Skeletal muscle cell (primary cell): ENCODE data around the gene TMC5.

Experiments
- DNase-seq: peaks from one replicate; pipeline ENCODE4 v3.0.0-alpha.2; 2010; ENCODE audit warnings: low read depth
- H3K4me3 ChIP-seq: 2 replicates; pipeline ENCODE4 v1.5.1; 2011; ENCODE audit warnings: low read depth, mild to moderate bottlenecking, control low read depth, low read length, moderate library complexity

Gene TMC5

DNA sequence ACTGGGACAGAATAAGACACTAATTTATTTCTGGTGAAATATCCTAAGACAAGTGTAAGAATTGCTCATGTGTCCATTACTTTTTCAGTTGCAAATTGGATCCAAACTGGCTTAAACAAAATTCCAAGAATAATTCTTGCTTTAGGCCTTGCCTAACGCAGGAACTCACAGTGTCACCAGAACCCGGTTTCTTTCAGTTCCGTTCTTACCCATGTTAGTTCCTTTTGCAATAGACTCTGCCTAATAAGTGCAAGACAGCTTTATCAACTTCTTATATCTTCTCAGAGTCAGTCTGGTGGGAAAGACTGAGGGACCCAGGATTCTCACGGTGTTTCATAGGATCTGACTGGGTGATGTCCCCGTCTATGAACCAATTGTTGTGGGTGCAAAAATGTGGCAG lies 79.5 kb downstream of the TMC5 start:
- no peak for DNase-seq
- H3K4me3 ChIP-seq = no peak overlapping the region

DNA sequence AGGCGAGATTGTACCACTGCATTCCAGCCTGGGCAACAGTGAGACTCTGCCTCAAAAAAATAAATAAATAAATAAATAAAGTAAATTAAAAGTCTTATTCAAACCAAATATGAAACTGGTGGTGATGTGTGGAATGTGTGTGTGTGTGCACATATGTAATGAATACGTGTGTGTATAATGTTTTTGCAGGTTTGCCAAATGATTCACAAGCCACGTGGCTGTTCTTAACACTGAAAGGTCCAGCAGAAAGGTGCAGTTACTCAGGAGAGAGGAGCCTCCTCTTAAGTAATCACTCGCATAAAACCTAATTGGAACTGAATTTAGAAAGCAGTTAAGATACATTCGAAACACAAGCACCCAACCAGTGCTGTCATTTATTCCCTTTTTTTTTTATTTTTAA lies 81.3 kb downstream of the TMC5 start:
- H3K4me3 ChIP-seq = no peak overlapping the region
- DNase-seq = no peak

DNA sequence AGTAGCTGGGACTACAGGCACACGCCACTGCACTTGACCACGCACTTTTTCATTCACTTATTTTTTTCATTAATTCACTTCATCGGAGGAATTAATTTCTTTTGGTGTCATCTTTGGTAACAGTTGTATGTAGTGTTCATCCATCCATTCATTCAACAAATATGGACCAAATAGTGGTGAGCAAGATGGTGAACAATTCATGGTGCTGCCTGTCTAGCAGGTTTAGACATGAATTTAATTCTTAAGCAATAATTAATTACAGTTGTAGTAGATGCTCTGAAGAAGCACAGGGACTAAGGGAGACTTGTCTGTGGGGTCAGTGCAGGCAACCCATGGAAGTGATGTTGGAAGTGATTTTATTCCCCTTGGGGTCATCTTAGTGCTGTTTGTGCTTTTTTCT lies 81.8 kb downstream of the TMC5 start:
- no peak overlapping the region for H3K4me3 ChIP-seq
- DNase-seq = no peak

DNA sequence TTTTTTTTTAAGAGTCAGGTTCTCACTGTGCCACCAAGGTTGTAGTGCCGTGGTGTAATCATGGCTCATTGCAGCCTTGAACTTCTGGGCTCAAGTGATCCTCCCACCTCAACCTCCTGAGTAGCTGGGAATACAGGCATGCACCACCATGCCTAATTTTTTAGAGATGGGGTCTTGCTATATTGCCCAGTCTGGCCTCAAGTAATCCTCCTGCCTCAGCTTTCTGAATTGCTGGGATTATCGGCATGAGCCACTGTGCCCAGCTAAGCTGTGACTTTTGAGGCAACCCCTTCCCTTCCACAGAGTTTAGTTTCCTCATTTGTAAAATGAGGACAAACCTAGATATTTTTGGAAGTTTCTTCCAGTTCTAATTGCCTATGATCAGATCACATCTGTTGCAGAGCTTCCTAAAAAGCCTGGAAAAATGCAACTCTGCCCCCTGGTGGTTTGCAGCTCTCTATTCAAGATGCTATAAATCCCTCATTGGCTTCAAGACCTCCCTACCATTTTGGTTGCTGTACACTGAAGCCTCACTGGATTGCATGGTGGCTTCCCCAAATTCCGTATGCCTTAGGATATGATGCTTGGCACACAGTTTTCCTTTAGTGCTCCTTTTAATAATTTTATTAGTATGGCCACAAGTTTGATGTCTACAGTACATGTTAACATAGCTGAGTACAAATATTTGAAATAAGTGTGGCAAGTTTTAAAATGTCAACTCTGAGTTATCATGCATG lies 84.9 kb downstream of the TMC5 start:
- H3K4me3 ChIP-seq = no peak overlapping the region
- no peak for DNase-seq

DNA sequence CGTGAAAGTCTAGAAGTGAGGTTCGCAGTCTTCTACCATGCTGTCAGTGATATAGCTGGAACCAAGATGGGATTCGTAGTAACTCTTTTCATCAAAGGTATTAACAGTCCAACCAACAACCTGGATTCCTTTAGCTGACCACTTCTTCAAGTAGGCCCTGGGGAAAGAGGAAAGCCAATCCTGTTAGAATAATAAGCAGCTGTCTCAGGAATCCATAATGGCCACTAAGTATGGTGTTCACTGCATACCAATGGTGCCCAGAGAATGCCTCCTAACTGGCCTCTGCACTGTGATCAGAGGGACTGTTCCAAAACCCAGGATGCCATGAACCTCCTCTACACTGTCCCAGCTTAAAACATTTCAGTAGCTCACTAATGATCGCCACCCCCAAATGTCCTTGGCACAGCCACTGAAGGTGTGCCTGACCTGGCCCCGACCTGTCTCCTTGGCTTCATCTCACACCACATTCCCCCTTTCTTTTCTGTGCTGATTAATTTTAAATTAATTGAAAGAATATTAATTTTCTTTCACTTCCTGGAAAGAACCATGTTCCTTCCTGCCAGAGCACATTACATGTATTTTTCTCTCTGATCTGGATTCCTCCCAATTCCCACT lies 85.9 kb downstream of the TMC5 start:
- no peak overlapping the region for H3K4me3 ChIP-seq
- no peak for DNase-seq

DNA sequence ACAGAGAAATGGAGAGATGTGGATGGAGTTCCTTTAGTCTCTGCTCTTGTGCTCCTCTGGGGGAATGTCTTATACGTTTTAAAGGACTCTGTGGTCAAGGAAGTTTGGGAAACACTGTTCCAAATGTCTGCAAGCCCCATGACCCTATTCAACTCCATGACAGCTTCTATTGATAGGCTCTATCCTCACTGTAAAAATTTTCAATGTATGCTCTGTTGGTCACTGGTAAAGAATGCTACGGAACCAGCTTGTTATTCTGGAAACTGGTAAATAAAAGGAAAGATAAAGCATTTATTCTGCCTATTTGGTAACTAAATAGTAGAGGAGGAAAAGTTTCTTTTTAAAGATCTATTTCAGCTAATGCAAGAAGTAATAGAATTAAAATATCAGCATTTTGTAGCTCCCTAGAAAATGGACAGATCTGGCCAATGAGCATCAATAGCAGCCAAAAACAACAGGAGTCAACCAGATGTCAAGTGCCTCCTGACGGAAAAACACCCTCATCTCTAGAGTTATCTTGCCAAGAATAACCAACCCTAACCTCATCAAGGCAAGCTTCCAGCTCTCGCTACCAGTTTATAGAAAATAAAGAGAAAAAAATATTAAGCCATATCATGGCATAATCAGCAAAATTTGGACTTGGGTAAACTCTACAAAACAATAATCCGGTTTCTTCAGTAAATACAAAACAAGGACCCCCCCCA lies 88.1 kb downstream of the TMC5 start:
- no peak for DNase-seq

DNA sequence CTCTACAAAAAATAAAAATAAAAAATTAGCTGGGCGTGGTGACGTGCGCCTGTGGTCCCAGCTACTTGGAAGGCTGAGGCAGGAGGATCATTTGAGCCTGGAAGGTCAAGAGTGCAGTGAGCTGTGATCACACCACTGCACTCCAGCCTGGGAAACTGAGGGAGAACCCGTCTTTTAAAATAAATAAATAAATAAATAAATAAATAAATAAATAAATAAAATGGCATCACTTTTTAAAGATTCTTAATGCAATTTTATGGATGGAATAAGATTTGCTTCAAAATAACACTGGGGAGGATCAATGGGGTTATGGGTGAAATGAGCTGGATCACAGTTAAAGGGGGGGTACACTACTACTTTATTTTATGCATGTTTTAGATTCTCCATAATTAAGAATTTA lies 89.3 kb downstream of the TMC5 start:
- H3K4me3 ChIP-seq = no peak overlapping the region
- DNase-seq = no peak

More for the DNA sequence above, 88.1 kb downstream of the TMC5 start:
- H3K4me3 ChIP-seq = no peak overlapping the region

DNA sequence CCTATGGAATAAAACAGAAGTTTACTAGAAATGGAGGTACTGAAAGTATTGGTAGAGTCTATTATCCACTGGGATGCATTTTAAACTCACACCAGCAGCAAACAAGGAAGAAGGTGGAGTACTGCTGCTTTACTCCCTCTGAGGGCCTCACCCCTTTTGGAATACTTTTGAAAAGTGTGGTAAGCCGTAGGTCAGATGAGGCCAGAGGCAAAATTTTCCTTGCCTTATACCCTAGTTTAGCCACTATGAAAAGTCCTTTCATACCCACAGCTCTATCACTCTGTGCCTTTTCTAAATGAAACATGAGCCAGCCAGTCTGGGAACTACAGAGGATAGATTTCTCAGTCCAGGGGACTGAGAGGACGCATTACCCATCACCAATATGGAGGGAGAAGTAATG lies 90.2 kb downstream of the TMC5 start:
- no peak overlapping the region for H3K4me3 ChIP-seq
- DNase-seq = no peak

DNA sequence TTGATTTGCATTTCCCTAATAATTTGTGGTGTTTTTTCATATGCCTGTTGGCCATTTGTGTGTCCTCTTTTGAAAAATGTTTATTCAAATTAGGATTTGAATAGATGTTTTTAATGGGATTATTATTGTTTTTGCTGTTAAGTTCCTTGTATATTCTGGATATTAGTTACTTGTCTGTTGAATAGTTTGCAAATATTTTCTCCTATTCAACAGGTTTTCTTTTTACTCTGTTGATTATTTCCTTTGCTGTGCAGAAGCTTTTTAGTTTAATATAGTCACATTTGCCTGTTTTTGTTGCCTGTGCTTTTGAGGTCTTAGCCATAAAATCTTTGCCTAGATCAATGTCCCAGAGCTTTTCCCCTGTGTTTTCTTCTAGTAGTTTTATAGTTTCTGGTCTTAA lies 94.6 kb downstream of the TMC5 start:
- H3K4me3 ChIP-seq = no peak overlapping the region
- no peak for DNase-seq

DNA sequence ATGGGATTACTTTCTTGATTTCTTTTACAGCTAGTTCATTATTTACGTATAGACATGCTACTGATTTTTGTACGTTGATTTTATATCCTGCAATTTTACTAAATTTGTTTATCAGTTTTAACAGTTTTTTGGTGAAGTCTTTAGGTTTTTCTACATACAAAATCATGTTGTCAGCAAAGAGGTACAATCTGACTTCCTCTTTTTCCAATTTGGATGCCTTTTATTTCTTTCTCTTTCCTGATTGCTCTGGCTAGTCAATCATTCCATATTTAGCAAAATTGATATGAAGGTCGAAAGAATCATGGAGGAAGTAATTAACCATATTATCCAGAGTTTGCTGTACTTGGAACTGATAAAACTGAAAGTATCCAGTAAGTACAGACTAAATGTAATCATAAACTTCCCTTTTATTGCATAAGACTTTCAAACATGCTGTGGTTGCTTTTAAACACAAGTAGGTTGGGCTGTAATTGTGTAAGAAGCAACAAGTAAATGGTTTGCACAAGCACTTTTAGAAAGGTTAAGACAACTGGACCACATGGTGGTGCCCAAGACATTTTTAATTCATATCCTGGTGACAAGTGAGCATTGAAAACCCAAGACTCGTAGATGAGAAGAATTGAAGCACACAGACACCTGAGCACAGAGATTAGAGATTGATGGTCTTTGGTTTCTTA lies 95.8 kb downstream of the TMC5 start:
- DNase-seq = no peak
- no peak overlapping the region for H3K4me3 ChIP-seq

DNA sequence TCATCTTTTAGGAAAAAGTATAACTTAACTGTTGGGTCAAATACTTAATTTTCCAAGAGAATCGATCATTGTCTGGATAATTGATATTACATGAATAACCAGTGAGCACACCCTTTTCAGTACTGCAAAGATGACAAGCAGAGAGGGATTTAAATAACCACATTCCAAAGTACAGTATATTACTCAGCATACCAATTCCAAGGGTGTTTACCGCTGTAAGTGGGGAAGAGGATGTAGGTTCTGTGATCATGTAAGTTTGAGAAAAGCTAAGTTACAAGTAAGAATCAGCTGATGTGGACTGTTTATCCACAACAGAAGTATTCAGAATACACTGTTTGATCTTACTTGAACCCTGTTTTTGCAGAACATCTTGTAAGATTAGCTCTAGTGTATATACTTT lies 98.1 kb downstream of the TMC5 start:
- DNase-seq = no peak

DNA sequence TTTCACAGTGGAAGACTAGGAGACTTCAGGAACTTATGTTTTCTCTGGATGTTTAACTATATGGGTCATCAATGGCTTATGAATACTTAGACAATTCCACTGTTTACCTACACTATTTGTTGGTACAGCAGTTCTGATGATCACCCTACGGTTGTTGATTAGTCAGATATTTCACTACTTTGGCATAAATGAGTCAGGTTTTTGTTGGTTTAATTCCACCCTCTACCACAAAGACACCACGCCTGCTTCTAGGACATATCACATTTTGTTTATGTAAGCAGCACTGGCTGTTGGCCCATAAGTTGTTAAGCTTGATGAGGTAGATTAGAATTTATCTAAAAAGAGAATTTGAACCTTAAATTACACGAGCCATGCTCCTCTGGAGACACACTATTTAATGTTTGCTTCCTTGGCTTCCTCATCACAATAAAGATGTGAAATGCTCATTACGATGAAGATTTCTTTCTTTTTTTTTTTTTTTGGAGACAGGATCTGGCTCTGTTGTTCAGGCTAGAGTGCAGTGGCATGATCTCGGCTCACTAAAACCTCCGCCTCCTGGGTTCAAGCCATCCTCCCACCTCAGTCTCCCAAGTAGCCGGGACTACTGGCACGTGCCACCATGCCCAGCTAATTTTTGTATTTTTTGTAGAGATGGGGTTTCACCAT lies 99.9 kb downstream of the TMC5 start:
- H3K4me3 ChIP-seq = no peak overlapping the region
- DNase-seq = no peak

More for the DNA sequence above, 98.1 kb downstream of the TMC5 start:
- no peak overlapping the region for H3K4me3 ChIP-seq

DNA sequence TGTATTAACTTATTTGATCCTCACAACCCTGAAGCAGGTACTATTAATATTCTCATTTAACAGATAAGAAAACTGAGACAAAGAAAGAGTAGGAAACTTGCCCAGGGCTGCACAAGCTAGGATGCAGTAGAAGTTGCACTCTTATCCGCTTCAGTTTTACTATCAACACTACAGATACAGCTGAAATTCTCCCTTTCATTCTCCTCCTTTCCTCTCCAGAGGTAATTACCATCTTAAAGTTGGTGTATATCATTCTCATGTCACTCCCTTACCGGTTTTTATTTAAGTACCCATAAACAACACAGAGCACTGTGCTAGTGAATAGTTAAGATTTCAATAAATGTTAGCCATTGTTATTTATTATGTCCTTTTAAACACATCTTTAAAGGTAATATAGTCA lies 100.7 kb downstream of the TMC5 start:
- no peak for DNase-seq
- no peak overlapping the region for H3K4me3 ChIP-seq

DNA sequence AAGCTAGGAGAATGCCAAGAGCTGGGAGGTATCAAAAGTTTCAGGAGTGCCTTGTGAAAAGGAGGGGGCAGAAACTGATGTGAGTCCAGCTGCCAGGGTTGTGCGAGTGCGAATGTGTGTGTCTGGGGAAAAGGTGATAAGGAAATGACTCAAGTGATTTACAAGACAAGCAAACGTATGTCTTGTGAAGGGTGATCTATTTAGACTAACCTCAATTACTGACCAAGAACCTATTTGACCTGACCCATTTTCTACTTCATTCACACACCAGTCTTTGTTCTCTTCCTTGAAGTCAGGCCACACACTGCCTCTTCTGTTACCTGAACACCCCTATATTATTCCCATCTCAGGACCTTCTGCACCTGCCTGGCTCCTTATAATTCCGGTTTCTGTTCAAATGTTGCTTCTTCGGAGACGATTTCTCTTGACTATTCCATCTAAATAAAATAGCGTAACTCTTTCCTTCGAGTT lies 103.2 kb downstream of the TMC5 start:
- peak overlapping the region; percentile 83 for H3K4me3 ChIP-seq
- no peak for DNase-seq

DNA sequence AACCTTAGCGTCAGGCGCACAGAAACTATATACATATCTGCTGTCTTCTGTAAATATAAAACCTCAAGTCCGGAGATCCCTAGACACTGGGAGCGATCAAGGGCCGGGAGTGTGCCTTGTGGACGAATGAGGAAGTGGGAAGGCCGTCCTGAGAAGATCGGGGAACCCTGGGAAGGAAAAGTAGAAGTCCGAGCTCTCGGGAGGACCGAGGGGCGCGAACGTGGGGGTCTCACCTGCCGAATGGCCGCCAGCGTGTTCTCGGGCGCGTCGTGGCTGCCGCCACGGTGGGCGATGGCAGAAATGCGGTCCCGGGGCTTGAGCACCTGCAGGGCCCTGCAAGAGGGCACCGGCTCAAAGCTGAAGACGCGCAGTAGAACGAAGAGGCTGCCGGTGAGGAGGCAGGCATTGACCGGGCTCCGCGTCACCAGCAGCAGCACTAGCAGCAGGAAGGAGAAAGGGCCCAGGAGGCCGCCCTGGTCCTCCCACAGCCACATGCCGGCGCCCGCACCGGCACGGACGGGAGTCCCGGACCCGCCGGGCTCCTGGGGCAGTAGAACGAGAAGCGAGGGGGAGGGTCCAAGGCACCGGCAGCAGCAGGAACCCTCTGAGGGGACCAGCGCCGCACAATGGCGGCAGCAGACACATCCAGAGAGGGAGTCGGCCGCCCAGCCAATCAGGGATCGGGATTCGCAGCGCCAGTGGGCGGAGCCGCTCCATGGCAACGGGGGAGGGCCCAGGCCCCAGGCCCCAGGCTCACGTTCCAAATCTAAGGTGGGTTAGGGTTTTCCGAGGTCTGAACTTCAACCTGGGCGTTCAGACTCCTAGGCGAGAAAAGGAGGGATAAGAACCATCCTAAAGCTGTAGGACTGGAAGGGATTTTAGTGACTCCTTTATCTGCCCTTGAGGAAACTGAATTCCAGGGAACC lies 104.1 kb downstream of the TMC5 start, which contains the start of gene GDE1:
Gene GDE1 (minus strand): TSS at position 628 of the 926 bp plus-strand sequence. CDS start 134 bp downstream, at position 494.
- peak within 1 kb of the TSS; percentile 83 for H3K4me3 ChIP-seq
- DNase-seq = peak; percentile 51

DNA sequence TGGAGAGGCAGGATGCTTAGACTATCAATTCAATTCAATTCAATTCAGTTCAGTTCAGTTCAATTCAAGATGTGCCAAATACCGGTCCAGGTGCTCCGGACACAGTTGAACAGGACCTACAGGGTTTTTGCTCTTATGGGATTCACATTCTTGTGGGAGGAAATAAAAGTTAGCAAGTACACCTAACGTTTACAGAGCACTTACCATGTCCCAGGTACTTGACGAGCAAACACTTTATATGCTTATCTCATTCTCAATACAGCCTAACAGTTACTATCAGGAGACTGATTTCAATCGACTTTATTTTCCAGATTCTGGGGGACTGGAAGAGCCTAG lies 104.7 kb downstream of the TMC5 start:
- no peak for DNase-seq
- H3K4me3 ChIP-seq = peak overlapping the region; percentile 83

DNA sequence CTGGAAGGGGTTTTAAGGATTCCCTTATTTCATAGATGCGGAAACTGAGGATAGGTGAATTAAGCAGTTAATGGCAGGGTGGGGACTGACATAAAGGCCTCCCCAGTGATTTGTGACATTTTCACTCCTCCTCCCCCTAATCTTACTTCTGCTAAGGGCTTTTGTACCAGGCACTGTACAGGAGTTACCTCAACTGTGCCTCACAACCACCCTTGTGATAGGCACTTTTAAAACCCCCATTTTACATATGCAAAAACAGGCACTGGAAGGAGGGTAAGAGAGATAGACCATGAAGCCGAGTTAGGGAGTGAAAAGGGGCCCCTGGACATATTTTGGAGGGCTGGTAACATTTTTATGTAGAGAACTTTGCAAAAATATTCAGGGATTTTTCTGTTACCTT lies 105.1 kb downstream of the TMC5 start:
- no peak overlapping the region for H3K4me3 ChIP-seq

DNA sequence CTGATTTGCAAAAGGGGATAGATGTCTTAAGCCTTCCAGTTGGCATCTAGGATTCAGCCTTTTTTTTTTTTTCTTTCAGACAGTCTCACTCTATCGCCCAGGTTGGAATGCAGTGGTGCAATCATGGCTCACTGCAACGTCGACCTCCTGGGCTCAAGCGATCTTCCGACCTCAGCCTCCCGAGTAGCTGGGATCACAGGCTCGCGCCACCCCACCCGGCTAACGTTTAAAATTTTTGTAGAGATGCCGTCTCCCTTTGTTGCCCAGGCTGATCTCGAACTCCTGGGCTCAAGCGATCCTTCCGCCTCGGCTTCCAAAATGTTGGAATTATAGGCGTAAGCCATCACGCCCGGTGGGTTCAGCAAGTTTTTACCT lies 105.5 kb downstream of the TMC5 start:
- H3K4me3 ChIP-seq = no peak overlapping the region

More for the DNA sequence above, 105.1 kb downstream of the TMC5 start:
- no peak for DNase-seq

More for the DNA sequence above, 105.5 kb downstream of the TMC5 start:
- DNase-seq = no peak
